Posterior cingulate gyrus (tissue), 11 donors: ENCODE measurements around the gene RNF213.

Experiments
- DNase-seq, 10 donors: peaks; one replicate each; pipeline versions ENCODE4 v3.0.0 to v3.0.0-alpha.2; 2020 to 2021; ENCODE audit warnings: mixed read lengths in 3 of 10
- intact Hi-C: fragments of 100-400 bp; cut with DNase I; formaldehyde crosslinking; loops from one replicate; pipeline ENCODE4 v1.15.1; 2023

The RNF213 gene

DNA sequence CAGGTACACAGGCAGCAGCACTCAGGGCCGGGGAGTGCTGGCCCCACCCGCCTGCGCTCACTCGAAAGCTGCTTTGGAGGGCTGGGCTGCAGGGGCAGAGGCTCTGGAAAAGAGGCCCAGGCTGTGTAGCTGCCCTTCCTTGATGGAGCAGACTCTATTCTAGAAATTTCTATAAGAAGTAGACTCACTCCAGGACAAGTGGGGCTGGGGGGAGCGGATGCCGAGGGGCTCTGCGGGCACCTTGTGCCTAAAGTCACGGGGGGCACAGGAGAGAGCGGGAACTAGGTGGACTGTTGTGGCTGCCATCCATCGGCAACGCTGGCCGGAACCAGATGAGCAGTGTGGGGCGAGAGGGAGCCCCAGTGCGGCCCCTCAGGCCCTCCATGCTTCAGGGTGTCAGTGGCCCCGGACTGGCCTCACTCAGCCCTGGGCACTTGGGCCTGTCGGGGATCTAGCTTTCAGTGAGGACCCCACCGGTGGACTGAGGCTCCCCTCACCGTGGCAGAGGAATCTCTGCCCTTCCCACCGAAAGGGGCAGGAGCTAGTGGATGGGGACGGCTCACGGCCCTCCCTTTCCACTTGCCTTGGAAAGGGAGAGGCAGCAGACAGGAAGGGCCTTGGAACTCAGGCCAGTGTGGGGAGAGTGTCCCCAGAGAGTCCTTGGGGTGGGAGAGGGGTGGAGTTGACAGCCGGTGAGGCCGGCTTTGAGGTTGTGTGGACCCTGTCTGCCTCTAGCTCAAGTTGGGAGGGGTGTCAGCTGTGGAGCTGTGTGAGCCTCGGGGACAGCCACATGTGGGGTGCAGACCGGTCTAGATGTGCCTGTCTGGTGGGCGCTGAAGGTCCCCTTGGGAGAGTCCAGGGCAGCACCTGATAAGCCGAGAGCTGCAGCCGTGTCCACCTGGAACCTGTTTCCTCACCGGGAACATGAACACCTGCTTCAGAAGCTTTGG lies 170.9 kb downstream of the RNF213 start:
- peak in 2 of 10 donors; percentile 62 to 75 for DNase-seq
- intact Hi-C loops, result no loop called here

- peak in 2 of 10 donors; percentile 59 to 75 for DNase-seq
- intact Hi-C loops, result no loop called here
Measured at GRCh38 chr17:80432350-80432955, 171.8 kb downstream of the RNF213 start.

- peak in 2 of 10 donors; percentile 41 to 67 for DNase-seq
- intact Hi-C loops, result no loop called here
Measured at GRCh38 chr17:80432961-80433550, 172.4 kb downstream of the RNF213 start.

DNA sequence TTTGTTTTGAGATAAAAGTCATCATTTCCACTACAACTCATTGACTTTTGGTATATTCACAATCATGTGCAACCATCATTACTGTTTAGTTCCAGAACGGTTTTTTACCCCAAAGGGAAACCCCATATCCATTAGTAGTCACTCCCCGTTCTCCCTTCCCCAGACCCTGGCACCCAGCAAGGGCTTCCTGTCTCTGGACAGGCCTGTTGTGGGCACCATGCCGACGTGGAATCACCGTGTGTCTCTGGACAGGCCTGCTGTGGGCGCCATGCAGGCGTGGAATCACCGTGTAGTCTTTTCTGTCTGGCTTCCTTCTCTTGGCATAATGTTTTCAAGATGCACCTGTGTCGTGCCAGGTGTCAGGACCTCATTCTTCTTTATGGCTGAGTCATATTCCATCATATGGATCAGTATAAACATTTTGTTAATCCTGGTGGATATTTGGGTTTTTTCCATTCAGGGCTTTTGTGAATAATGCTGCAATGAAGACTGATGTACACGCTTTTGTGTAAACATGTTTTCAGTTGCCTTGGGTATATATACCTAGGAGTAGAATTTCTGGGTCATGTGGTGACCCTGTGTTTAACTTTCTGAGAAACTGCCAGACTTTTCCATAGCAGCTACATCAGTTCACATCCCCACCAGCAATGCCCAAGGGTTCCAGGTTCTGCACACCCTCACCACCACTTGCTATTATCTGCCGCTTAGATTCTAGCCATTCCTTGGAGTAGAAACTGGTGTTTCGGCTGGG lies 173.4 kb downstream of the RNF213 start:
- intact Hi-C loops, result no loop called here
- DNase-seq, result peak in 2 of 10 donors; percentile 63 to 66

- intact Hi-C loops, result no loop called here
Measured at GRCh38 chr17:80437532-80437931, 176.9 kb downstream of the RNF213 start.

DNA sequence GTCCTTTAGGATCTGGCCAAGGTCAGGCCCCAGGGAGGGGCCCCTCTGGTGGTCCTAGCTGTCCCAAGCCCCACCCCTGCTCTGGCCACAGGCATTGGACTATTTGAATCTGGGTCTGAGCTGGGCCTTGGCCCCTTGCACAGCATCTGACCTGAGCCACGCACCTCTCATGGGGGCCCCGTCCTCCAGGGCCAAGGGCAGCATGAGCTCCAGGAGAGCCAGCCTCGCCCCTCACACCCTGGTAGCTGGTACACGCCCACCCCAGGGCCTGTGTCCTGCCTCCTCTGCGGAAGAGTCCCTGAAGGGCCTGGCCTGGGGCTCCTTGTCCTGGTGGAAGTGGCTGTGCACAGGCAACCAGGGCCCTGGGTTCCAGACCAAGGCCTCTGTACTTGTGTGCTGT lies 178.2 kb downstream of the RNF213 start:
- no peak for DNase-seq
- intact Hi-C loops, result no loop called here

More at GRCh38 chr17:80437532-80437931, 176.9 kb downstream of the RNF213 start:
- DNase-seq, result no peak

DNA sequence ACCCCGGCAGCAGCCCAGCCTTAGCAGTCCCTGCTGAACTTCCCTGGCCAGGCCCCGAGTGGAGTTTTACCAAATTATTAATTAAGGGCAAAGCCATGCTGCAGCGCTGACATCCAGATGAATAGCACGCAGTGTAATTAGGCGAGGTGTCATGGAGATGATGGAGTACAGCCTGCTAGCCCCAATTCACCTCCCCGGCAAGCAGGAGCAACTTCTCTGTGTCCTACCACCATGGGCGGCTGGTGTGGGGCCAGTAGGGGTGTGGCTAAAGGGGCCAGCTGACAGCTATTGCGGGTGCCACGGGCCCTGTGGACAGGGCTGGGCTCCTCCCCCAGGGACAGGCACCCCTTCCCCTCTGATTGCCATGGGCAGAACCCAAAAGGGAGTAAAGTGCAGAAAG lies 178.8 kb downstream of the RNF213 start:
- DNase-seq, result no peak
- intact Hi-C loops, result no loop called here

DNA sequence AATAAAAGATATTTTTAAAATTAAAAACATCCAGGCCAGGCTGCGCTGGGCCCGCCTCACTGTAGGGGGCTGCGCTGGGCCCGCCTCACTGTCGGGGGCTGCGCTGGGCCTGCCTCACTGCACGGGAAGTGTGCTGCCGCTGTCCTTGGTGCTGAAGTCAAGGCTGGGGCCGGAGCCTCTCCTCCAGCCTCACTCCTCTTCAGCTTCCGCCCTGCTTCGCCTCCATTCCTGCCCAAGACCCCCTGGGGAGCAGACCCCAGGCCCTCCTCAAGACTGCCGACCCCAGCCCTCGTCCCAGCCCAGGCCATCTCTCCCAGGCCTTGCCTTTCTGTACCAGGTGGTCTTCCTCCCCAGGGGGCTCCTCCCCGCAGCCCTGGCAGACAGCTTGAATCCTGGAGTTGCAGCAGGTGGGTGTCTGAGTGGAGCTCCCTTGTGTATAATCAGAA lies 180.5 kb downstream of the RNF213 start:
- intact Hi-C loops, result no loop called here
- DNase-seq, result no peak

GRCh38 chr17:80441598-80442322 lies 181.1 kb downstream of the RNF213 start:
- intact Hi-C loops, result no loop called here
- no peak for DNase-seq

DNA sequence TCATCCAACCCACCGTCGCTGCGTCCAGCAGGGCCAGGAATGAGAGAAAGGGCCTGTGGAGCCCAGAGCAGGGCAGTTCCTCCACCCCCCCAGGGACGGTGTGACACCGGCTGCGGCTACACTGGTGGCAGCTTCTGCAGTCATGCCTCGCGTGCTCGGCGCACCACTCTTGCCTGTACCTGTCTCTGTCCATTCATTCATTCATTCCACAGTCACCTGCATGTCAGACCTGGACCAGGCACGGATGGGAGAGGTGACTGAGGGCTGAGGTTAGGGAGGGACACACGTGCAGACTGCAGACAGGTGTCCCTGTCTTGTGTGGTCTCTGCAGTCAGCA lies 181.6 kb downstream of the RNF213 start:
- intact Hi-C loops, result no loop called here
- DNase-seq, result peak in 1 of 10 donors; percentile 42

DNA sequence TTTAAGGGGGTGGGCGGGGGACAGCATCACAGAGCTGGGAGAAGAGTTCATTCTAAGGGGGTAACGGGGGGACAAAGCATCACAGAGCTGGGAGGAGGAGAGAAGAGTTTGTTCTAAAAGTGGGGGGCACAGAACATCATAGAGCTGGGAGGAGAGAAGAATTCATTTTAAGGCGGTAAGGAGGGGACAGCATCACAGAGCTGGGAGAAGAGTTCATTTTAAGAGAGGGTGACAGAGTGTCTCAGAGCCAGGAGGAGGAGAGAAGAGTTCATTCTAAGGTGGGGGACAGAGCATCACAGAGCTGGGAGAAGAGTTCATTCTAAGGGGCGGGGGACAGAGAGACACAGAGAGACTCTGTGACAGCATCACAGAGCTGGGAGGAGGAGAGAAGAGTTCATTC lies 182.1 kb downstream of the RNF213 start:
- intact Hi-C loops, result no loop called here
- no peak for DNase-seq

- DNase-seq, result no peak
- intact Hi-C loops, result no loop called here
Measured at GRCh38 chr17:80443498-80443897, 182.8 kb downstream of the RNF213 start.

DNA sequence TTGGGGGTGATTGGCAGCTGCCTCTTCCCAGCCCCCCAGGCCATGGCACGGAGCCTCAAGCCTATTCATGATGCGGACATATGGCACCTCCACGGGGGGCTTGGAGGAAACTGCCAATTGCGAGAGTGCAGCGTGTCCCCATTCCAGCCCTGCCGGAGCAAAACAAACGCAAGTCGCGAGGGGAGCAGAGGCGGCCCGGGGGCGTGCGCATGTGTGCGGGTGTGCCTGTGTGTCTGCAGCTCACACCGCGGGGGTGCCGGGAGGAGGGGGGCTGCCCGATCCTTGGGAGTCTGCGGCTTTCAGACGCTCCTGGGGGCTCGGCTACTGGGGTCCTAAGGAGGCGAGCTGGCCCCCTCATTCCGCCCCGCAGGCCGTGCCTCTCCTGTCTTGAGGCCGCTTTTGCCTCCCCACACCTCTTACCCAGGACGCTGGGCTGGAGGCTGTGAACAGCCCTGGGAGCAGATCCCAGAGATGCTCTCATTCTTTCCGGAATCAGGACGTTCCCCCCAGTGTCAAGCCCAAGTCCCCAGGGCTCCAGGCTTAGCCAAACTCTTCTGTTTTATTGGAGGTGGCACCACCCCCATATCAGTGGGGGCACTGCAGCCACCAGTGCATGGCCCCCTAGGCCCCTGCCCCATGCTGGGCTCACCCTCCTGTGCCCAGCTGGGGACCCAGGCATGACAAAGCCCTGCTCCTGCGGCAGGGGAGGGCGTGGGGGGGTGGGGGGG lies 183.4 kb downstream of the RNF213 start:
- DNase-seq, result peak in 3 of 10 donors; percentile 51 to 90 (median 84)
- intact Hi-C loops, result no loop called here

DNA sequence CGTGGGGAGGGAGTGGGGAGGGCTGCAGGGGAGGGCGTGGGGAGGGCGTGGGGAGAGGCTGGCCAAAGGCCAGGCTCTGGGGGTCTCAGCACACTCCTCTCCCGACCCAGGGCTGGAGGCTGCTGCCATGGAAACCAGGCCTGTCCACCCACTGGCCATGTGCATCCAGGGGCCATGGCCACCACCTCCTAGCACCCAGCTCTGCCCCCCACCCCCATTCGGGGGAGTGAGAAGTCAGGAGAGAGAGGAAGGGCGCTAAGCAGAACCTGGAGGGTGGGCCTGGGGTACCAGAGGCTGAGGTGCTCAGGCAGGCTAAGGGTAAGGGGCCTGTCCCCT lies 184.0 kb downstream of the RNF213 start:
- no peak for DNase-seq

GRCh38 chr17:80445007-80445725 lies 184.5 kb downstream of the RNF213 start:
- intact Hi-C loops, result no loop called here
- DNase-seq, result peak in 8 of 10 donors; percentile 60 to 95 (median 76)

More for the DNA sequence above, 184.0 kb downstream of the RNF213 start:
- intact Hi-C loops, result no loop called here

DNA sequence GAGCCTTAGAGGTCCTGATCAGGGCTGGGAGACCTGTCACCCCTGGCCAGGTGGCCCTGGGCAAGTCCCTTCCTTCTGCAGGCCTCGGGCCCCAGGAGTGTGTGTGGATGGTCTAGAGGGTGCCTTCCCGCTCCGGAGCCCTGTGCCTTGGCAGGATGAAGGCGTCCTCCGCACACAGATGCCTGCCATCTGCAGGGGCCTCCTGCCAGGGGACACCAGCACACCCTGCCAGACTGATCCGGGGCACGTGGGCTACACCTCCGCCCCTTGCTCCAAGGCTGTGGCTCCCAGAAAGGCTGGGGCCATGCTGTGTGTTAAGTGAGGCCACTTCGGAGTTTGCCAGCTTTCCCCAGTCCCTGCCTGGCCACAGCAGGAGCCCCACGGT lies 185.1 kb downstream of the RNF213 start:
- DNase-seq, result peak in 8 of 10 donors; percentile 56 to 94 (median 74)
- intact Hi-C loops, result no loop called here

GRCh38 chr17:80446645-80447405 lies 186.2 kb downstream of the RNF213 start:
- DNase-seq, result no peak
- intact Hi-C loops, result no loop called here

DNA sequence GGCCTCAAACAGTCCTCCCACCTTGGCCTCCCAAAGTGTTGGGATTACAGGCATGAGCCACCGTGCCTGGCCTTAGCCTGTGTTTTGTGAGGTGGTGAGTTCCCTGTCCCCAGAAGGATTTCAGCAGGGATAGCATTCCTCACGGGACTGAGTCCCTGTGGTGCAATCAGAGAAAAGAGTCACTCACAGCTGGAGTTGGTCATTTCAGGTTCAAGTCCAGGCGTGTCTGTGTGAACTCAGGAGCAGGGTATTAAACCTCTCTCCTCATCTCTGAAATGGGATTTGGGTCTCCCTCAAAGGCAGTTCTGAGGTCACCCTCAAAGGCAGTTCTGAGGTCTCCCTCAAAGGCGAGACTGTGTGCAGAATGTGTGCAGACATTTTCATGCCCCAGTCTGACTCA lies 187.1 kb downstream of the RNF213 start:
- intact Hi-C loops, result no loop called here
- no peak for DNase-seq
